Activated CD8-positive, alpha-beta memory T cell treated with anti-CD3 and anti-CD28 coated beads for 24 hours (primary cell): ENCODE measurements around the gene PRKD2.
A peak's percentile ranks its signal among the peaks of the same experiment; 100 is the strongest.
"Not testable (repeated sequence)": the region's sequence is repeated elsewhere in the genome, so short reads cannot be mapped to it uniquely, and the experiment has no call there.

Source experiments
- DNase-seq: peaks from one replicate; pipeline ENCODE4 v3.0.0-alpha.2; 2020

Gene PRKD2

DNA sequence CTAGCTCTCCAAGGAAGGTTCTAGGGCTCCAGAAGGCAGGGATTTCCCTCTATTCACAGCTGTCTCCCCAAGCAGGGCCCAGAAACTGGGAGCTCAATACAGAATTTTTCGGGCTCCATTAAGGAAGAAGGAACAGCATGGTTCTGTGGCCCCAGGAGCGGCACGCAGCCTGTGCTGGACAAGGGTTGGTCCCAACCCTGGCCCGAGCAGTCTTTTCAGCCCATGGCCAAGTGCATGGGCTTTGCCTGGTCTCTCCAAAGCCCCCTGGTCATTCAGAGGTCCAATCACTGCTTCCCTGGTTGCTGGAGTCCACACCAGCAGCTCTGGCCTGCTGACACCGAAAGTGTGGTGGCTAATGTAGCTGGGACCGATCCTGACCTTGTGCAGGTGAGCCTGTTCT, 6.6 kb upstream of the PRKD2 start:
- no peak for DNase-seq

DNA sequence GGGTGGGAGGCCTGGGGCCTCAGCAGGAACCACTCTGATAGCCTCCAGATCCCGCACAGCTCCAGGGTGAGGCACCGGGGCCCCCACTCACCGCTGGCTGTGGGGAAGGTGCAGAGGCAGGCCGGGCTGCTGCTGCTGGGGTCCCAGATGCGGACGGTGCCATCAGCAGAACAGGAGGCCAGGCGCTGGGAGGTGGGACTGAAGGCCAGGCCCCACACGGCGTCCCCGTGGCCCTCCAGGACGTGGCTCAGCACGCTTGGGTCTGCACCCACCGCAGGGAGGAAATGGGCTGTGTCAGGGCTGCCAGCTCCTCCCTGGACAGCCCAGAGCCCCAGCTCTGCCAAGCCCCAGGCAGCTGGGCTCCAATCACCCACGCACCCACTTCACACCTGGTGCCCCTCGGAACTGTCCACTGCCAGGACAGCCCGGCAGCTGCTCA, 6.1 kb upstream of the PRKD2 start:
- DNase-seq, result no peak

DNA sequence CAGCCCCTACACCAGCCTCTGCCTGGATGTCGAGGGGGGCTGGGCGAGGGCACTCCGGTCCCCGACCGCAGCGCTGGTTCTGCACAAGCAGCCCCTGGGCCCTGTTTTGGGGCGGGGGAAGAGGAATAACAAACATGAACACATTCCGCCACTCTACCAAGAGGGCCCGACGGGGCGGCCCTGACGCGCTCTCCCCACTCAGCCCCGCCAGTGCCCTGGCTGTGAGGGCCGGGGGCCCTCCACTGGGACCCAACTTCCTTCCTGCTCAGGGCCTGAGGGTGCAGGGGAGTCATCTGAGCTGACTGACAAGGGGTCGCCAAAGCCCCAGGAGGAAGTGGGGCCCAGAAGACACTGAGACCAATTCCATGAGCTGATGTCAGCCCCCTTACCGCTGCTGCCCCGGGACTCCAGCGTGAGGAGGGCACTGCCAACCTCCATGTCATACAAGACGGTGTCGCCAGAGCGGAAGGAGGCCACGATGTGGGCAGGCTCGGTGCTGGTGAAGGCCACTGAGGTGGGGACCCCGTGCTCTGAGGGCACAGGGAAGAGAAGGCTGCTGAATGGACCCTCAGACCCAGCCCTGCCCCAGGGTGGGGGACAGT, 5.6 kb upstream of the PRKD2 start:
- DNase-seq, result no peak

DNA sequence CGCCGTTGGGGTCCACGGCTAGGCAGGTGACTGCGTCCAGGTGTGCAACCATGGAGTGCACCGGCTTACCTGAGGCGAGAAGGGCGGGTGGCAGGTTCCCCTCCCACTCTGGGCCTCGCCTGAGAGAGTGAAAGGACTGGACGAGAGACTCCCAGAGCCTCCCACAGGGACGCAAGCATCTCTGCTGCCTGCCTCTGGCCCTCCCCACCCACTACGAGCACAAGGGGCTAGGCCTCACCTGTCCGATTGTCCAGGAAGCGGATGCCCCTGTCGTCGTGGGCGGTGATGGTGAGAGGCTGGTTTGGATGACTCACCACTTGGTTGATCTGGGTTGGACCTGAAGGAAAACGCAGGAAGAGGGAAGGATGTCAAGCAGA, 5.1 kb upstream of the PRKD2 start:
- DNase-seq, result no peak

DNA sequence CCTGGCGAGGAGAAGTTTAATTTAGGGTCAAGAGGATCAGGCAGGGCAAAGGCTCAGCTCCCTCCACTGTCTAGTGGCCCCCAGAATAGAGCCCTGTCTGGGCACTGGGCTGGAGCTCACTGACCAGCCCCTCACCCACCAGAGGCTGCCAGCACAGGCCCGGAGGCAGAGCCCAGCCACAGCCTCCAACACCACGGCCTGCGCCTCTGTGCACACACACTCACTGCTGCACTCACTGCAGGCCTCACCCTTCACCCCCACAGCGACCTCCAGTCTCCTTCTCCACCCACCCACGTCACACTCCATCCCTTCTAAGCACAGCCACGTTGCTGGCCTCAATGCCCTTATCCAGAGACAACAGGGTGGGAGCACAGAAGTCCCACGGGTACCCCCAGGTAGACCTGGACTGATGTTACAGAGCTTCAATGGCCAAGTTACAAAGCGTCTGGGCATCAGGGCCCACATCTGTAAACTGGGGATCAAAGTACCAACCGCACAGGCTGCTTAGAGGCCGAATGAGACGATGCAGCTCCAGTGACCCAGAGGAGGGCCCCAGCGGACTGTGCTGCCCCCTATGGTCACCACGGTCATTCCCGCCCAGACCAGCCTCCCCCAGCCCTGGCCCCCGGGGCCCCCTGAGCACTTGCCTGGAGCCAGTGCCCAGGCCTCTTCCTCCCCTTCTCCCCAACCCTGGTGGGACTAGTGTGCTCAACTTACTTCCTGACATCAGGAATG, 4.5 kb upstream of the PRKD2 start:
- no peak for DNase-seq

DNA sequence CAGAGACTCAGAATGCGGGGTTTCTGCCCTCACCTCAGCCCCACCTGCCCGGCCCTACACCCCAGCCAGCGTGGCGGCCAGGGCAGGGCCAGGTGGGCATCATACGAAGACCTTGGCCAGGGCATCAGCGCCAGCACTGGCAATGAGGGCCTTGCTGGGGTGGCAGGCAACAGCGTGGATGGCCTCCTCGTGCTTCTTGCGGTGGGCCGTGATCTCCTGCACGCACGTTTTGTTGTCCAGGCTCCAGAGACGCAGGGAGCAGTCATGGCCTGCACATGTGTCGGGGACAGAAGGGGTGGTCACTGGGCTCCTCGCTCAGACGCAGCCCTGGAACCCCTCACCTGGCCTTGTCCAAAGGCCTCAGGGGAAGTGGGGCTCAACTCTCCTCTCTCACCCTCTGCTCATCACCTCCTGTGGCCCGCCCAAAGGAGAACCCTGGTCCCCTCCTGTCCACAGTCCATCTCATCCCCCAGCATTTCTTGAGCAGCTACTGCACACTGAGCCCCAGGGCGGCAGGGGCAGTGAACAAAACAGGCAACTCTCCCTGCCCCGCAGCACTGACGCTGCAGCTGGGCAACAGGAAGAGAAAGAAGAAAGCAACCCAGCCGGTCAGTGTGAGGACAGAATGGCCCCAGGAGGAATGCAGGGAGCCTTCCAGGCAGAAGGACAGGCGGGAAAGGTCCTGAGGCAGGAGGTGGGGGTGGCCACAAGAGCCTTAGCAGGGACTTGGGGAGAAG, 3.8 kb upstream of the PRKD2 start:
- no peak for DNase-seq

DNA sequence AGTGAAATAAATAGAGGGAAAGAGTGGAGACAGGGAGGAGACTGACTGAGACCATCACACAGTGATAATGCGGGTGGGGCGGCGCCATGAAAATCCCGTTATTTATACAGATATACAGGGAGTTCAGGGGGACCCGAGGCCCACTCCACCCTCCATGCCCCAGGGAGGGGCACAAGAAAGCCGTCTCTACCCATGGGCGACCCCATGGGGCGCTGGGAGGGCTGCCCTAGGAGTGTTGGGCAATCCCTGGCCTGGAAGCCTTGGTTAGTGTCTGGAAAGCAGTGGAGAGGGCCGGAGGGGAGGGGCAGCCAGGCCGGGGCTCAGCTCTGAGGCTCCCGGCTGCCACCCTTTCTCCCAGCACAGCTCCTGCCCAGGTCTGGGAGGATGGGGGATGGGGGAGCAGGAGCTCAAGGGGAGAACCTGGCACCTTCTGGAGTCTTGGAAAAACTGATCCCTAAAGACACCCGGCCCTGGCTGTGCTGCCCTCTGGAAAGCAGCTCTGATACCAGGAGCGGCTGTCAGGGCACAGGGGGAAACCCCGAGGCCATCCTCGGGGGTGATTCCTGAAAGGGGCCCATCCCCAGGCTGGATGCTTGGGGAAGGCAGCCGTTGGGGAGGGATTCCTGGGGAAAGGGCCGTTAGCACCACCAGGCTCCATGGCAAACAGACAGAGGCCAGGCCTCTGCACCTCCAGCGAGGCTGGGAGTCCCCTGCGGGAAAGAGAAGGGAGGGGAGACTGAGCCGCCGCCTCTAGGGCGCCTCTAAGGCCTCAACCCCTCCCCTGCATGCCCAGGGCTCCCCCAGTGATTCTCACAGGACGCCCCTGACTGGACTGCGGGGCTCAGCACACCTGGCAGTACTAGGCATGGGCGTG, 3.0 kb upstream of the PRKD2 start:
- no peak for DNase-seq

DNA sequence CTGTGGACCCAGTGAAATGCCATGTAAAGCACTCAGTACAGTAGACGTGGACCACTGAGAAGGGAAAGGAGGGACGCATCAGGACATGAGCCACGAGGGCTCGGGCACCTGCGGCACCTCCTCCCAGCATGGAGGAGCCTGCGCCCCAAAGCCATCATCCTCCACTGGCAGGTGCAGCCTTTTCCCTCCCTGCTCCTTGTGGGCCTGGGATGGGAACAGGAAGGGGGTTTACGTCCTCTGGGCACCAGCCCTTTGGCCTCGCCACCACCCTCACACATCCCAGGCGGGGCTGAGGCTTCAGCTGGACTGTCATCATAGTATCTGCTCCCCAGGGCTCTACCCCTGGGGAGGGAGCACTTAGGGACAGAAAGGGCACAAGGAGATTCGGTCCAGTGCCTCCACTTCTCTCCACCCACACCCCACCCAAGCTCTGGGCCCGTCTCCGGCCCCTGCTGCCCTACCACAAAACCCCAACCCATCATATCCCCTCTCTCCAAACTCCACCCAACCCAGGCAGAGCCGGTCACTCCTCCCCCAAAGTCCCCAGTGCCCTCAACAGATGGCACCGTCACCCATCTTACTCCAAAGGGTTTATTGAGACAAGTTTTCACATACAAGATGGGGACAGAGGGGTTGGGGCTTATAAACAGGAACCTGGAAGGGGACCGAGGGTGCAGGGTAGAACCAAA, 2.2 kb upstream of the PRKD2 start:
- DNase-seq, result no peak

DNA sequence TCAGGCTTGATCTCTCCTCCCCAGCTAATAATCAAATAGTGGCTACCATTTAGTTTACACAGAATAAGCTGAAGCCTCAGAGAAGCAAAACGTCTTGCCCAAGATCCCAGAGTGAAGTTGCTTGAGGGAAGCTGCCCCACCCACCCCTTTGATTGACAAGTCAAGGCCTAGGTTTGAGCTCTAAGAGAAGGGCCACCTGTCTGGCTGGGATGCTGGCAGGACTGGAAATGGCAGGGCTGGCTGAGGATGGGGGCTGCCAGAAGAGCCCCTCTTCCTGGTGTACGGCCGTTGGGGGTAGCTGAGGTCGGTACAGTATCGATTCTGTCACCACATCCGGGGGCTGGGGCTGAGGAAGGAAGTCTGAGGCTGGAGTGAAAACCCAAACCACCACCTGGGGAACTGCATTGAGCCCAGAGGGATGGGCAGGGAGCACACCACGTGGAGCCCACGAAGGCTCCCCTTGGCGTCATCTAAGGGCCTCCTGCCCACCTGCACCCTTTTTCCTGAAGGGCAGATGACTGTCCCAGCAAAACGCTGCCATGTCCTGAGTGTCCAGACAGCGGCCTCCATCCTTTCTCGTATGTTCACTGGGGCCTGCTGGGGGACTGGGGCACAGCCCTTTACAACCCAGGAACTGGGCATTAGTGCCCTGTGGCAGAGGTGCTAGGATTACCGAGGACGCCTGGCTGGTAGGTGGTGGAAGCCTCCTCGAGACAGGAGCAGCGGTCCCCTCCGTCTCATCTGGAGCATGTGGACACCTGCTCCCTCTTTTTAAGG, 1.4 kb upstream of the PRKD2 start:
- peak; percentile 79 for DNase-seq

DNA sequence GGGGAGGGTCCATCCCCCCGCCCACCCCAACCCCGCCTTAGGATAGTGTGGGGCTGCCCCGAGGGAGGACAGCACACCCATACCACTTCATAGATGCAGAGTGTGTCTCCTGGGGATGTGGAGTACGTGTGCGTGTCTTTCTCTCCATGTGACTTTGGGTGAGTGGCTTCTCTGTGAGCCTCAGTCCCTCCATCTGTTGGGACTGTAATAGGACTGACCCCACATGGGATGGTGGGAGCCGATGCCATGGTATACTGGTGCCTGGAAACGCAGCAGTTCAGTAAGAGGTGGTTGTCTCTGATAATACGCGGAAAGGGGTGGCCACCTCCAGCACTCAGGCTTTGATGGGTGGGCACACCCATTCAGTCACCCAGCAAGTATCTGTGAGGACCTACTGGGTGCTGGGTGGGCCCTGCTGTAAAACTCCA, 816 bp upstream of the PRKD2 start:
- no peak for DNase-seq

DNA sequence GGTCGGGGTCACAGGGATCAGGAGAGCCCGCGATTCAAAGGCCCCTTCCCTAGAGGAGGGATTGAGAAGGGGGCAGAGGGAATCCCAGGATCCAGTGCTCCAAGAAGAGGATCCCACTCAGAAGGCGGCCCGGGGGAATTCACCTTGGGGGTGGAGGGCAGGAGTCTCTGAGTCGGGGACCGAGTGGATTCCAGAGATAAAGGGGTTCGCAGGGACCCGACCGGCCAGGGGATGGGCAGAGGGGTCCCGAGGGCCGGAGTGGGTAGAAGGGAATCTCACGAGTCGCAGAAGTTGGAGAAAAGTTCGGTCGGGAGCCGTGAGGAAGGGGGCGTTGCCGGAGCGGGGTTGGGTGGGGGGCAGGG, 261 bp downstream of the PRKD2 start:
- DNase-seq, result no peak

DNA sequence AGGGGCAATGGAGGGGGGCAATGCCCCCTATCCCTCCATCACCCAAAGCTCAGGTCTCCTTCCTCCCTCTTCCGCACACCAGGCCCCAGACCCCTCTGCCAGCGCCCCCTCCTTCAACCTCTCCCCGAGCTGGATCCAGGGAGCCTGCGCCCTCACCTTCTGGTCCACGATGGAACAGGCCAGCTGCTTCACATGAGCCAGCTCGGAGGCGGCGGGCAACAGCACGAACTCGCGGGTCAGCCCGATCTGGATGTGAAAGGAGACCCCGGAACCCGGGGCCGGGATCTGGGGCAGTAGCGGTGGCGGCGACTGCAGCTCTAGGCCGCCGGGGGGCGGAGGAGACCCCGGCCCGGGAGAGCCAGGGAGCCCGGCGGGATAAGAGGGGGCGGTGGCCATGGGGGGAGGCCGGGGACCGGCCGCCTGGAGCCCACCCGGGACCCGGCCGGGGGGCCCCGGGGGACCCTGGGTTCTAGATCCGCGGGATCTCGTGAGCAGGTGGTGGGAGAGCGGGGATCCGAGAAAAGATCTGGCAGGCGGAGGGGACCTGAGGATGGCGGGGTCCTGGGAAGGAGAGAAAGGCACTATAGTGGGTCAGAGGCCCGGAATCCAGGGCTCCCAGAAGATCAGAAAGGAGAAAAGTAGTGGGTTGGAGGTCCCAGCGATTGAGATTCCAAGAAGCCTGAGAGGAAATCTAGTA, 791 bp downstream of the PRKD2 start:
- DNase-seq, result peak; percentile 70

DNA sequence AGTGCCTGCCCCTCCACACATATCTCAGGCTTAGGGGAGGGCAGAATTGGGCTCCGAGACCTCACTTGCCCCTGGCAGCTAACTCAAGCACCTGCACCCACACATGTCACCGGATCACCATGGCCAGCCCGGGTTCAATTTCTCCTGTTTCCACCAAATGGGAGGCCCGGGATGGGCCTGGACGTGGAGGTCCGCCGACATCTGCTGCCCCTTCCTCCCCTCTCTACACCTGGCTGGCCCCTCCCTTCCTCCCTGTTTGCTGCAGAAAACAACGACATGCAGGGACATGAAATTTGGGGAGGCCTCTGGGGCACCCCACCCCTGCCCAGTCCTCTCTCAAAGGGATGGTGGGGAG, 1.3 kb downstream of the PRKD2 start:
- DNase-seq, result no peak

DNA sequence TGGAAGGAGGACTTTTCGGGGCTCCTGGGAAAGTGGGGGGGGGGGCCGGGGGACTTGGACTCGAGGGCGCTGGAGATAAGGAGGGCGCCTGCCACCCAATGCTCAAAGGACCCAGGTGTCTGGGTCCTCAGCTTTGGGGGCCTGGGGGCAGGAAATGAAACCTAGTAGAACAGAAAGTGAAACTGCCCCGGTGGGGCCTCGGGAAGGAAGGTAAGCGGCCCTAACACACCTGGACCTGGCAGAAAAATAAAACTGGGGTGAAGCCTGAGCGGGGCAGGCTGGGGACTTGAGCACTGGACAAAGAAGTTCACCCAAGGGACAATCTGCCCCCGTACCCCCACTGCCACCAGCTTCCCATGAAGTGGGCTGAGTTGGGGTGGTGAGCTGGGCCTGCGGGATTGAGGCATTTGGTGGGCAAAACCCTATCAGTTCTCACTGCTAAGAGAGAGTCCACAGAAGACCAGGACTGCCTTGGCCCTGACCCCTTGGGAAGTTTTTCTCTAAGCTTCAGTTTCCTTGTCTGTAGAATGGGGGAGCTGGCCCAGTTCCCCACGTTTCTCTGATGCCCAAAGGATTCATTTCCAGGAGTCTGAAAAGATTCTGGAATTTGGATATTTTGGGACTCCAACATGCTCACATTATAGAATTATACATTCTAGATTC, 2.3 kb downstream of the PRKD2 start:
- DNase-seq, result peak; percentile 82

DNA sequence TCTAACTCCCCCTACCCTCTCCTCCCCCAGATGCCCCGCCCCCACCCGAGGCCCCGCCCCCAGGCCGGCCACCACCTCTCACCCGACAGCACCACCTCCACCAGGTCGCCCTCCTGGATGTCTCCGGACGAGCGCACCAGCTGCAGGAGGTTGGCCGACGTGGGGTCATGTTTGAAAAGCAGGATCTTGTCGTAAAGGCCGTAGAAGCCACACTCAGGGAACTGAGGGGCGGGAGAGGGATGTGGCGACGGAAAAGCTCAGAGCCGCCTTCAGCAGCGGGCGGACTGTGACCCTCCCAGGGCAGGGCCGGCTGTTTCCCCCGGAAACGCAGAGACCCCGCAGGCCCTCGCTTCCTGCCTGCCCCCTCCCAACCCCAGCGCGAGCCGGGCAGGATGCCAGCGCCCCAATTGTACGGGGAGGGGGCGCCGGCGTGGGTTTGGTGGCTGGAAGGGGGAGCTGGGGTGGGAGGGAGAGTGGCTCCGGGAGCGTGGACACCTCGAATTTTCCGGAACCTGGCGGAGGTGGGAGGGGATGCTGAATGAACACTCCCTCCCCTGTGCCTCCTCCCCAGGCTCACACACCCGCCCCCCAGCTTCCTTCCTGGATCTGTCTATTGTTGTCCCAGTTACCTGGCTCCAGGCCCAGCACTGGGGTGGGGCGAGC, 3.0 kb downstream of the PRKD2 start:
- DNase-seq, result peak; percentile 83

DNA sequence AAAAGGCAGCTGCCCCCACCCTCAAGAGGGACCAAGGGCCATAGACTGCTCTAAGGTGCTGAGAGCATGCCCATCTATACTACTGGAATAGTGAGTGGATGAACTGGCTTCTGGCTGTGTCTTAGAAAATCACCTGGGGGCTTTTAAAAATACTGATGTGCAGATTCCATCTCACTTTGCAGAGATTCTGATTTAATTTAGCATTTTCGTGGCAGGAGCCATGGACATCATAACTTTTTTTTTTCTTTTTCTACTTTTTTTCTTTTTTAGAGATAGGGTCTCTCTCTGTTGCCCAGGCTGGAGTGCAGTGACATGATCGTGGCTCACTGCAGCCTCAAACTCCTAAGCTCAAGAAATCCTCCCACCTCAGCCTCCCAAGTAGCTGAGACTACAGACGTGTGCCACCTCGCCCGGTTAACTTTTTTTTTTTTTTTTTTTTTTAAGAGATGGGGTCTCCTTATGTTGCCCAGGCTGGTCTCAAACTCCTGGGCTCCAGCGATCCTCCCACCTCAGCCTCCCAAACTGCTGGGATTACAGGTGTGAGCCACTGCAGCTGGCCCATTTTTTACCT, 4.1 kb downstream of the PRKD2 start:
- DNase-seq, result not testable (repeated sequence)

DNA sequence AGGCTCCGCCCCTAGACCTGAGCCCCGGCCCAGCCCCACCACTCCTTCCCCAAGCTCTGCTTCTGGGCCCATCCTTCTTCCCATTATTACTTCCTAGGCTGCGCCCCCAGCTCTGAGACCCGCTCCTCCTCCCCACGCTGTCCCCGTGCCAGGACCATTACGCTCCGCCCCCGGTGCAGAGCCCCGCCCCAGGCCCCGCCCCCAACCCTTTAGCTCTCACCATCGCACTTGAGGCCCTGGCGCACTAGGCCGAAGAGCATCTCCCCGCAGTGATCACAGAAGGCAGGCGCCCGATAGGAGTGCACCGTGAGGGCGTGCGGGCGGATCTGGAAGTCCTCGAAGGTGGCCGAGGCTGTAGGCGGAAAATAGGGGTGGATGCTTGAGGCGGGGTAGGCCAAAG, 6.2 kb downstream of the PRKD2 start:
- no peak for DNase-seq

DNA sequence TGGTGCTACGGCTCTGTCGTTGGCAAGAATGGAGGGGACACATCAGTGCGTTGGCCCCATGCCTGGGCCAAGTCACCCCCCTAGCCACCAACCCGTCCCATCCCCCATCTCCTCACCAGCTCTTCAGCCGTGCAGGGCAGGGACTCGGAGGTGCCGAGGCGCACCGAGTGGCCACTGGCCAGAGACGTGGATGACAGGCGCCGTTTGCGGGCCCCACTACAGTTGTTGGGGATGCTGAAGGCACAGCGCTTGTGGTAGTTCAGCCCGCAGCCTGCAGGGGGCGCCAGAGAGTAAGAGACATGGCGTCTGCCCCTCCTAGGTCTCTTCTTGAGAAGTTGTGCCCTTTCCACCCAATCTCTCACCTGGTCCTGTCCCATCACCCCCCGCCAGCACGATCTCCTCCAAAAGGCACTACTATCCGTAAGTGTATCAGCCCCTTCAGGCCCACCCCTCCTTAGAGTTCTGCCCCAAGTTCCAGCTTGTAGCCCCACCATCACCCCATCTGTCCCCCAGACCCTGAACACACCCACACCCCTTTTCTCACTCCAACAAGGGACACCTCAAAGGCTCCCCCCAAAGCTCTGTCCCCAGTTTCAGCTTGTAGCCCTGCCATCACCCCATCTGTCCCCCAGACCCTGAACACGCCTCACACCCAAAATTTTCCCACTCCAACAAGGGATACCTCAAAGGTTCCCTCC, 12.4 kb downstream of the PRKD2 start:
- DNase-seq, result peak; percentile 99

DNA sequence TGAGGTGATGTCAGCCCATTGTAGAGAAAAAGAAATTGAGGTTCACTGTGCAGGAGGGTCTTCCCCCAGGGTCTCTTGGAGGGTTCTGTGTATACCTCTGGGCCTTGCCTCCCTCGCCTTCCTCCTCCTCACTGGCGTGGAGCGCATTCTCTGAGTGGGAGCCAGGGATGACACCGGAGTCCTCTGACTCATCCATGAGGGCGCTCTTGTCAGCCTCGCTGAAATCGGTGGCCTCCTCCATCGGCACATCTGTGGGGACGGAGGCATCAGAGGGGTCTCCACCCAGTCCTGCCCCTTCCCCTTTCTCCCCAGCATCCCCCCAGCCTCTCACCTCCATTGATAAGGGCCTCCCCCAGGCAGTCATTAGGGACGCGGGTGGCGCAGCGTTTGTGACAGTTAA, 16.2 kb downstream of the PRKD2 start:
- DNase-seq, result no peak
